NOMO-1 treated with dmso at 0.1 percent for 144 hours (cell line): ENCODE measurements around the gene SERF1B.
"Not testable (repeated sequence)": the region's sequence is repeated elsewhere in the genome, so short reads cannot be mapped to it uniquely, and the experiment has no call there.

Experiments used
- DNase-seq: peaks from one replicate; lab custom pipeline; 2025; ENCODE audit not compliant: unreplicated experiment; lab: John Stamatoyannopoulos, UW

Gene SERF1B

GRCh38 chr5:70025106-70025844 is at the start of gene SERF1B:
TSS of gene SERF1B (plus strand) at chr5:70025251. CDS start at chr5:70025452, 201 bp downstream.
- not testable (repeated sequence) for DNase-seq

- DNase-seq = not testable (repeated sequence)
These were observed 33.3 kb upstream of the SERF1B start for GRCh38 chr5:69991713-69992112.

GRCh38 chr5:69995535-69995934 is 29.5 kb upstream of the SERF1B start:
- DNase-seq = not testable (repeated sequence)

GRCh38 chr5:70020660-70021059 is 4.4 kb upstream of the SERF1B start:
- DNase-seq = not testable (repeated sequence)

- DNase-seq = not testable (repeated sequence)
These were observed 744 bp downstream of the SERF1B start for GRCh38 chr5:70025845-70026145.

- not testable (repeated sequence) for DNase-seq
These were observed 6.2 kb downstream of the SERF1B start for GRCh38 chr5:70031204-70031603.

- DNase-seq = not testable (repeated sequence)
These were observed 16.4 kb downstream of the SERF1B start for GRCh38 chr5:70041411-70041810.

- DNase-seq = not testable (repeated sequence)
These were observed 24.7 kb downstream of the SERF1B start for GRCh38 chr5:70049790-70050142.

GRCh38 chr5:70056289-70056942 is 31.4 kb downstream of the SERF1B start:
- not testable (repeated sequence) for DNase-seq

GRCh38 chr5:70057140-70057539 is 32.1 kb downstream of the SERF1B start:
- not testable (repeated sequence) for DNase-seq

- DNase-seq = not testable (repeated sequence)
These were observed 52.6 kb downstream of the SERF1B start for GRCh38 chr5:70077632-70078031.

- not testable (repeated sequence) for DNase-seq
These were observed 63.9 kb downstream of the SERF1B start for GRCh38 chr5:70088907-70089464.

GRCh38 chr5:70091776-70092175 is 66.7 kb downstream of the SERF1B start:
- not testable (repeated sequence) for DNase-seq
